Measurements from ENCODE around the gene ZNF415. TPM values are rescaled to one million over a fixed set of nuclear protein-coding genes. Genes with fewer than 3 reads are reported as not detected.

The ZNF415 gene
- total and polyA plus RNA-seq, 8 donors: 7.2 to 24.8 (median 23.4) TPM

- intact Hi-C loops (cut with DNase I): no loop called here
- Histone ChIP-seq H3K27me3 (no peaks in the 10 kb centered on the region), H3K4me1 (no peaks in the 10 kb centered on the region), H3K36me3 (peaks cover 0 to 63% of the 10 kb centered on the region in 2 donors), H3K9me3 (peaks cover 0 to 70% of the 10 kb centered on the region in 2 donors), H3K27ac (no peak overlapping the region), H3K4me3 (no peak overlapping the region)
- TF ChIP-seq CTCF (IDR thresholded peaks at IDR 0.05): no peak
- no peak for DNase-seq
- no peak for ATAC-seq
These were observed 53.3 kb downstream of the ZNF415 start for GRCh38 chr19:53079313-53079924.

GRCh38 chr19:53078668-53079067, 54.0 kb downstream of the ZNF415 start:
- Histone ChIP-seq H3K4me3 (no peak overlapping the region), H3K9me3 (peaks cover 0 to 73% of the 10 kb centered on the region in 2 donors), H3K4me1 (no peaks in the 10 kb centered on the region), H3K27me3 (no peaks in the 10 kb centered on the region), H3K36me3 (peaks cover 0 to 63% of the 10 kb centered on the region in 2 donors), H3K27ac (no peak overlapping the region)
- TF ChIP-seq CTCF (IDR thresholded peaks at IDR 0.05): no peak
- no peak for DNase-seq
- no peak for ATAC-seq
- intact Hi-C loops (cut with DNase I): no loop called here

GRCh38 chr19:53076984-53077383, 55.7 kb downstream of the ZNF415 start:
- Histone ChIP-seq H3K4me1 (no peaks in the 10 kb centered on the region), H3K4me3 (no peak overlapping the region), H3K27me3 (no peaks in the 10 kb centered on the region), H3K27ac (no peak overlapping the region), H3K36me3 (peaks cover 0 to 63% of the 10 kb centered on the region in 2 donors), H3K9me3 (peaks cover 0 to 80% of the 10 kb centered on the region in 2 donors)
- ATAC-seq: peak; percentile 76
- TF ChIP-seq CTCF (IDR thresholded peaks at IDR 0.05): peak; percentile 49 to 58
- peak in 2 of 4 donors; percentile 41 to 67 for DNase-seq
- intact Hi-C loops (cut with DNase I): no loop called here

GRCh38 chr19:53068834-53069233, 63.9 kb downstream of the ZNF415 start:
- Histone ChIP-seq H3K27me3 (no peaks in the 10 kb centered on the region), H3K36me3 (peaks cover 11 to 82% of the 10 kb centered on the region in 2 donors), H3K4me3 (no peak overlapping the region), H3K9me3 (peaks cover 13 to 97% of the 10 kb centered on the region in 2 donors), H3K27ac (no peak overlapping the region), H3K4me1 (no peaks in the 10 kb centered on the region)
- ATAC-seq: no peak
- DNase-seq: no peak
- intact Hi-C loops (cut with DNase I): no loop called here
- no peak for TF ChIP-seq CTCF (IDR thresholded peaks at IDR 0.05)

- H3K36me3 ChIP-seq: peaks cover 11 to 76% of the 10 kb centered on the region in 2 donors
These were observed 64.5 kb downstream of the ZNF415 start for GRCh38 chr19:53068199-53068598.

More at GRCh38 chr19:53068199-53068598, 64.5 kb downstream of the ZNF415 start:
- no peaks in the 10 kb centered on the region for H3K4me1 ChIP-seq
- DNase-seq (no peak), ATAC-seq (no peak)
- TF ChIP-seq CTCF (IDR thresholded peaks at IDR 0.05): no peak
- H3K4me3 ChIP-seq: no peak overlapping the region
- intact Hi-C loops (cut with DNase I): no loop called here
- H3K9me3 ChIP-seq: peaks cover 13 to 97% of the 10 kb centered on the region in 2 donors
- H3K27ac ChIP-seq: no peak overlapping the region
- no peaks in the 10 kb centered on the region for H3K27me3 ChIP-seq

Data from left lung (tissue), 10 donors.